ENCODE measurements around the gene MYOZ2.
A peak's percentile ranks its signal among the peaks of the same experiment; 100 is the strongest.

MYOZ2 gene

GRCh38 chr4:119212964-119213606 lies 77.5 kb downstream of the MYOZ2 start:
- H3K4me3 ChIP-seq (ENCODE audit: low read depth, low read length) = peak overlapping the region; percentile 57
- peak; percentile 74 for DNase-seq (ENCODE audit: low read depth)
- TF ChIP-seq CTCF (IDR thresholded peaks at IDR 0.05; ENCODE audit: control insufficient read depth, extremely low read depth, insufficient read depth) = peak; percentile 75

DNA sequence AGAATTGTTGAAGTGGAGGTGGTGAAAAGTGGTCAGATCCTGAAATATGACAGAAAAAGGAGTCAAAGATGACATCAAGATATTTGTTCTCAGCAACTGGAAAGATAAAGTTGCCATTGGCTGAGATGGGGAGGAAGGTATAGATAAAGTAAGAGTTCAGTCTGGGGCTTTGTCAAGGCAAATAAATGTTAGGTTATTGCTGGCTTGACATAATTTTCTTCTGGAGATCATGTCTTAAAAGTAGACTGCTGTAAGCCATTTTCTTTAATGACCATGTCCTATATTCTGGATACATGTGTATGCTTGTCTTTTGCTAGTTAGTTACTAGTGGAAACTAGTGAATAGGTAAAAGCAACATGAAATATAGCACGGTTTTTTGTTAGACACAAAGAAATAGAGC lies 82.5 kb downstream of the MYOZ2 start:
- TF ChIP-seq CTCF (IDR thresholded peaks at IDR 0.05; ENCODE audit: control insufficient read depth, extremely low read depth, insufficient read depth) = no peak
- DNase-seq (ENCODE audit: low read depth) = no peak
- no peak overlapping the region for H3K4me3 ChIP-seq (ENCODE audit: low read depth, low read length)

DNA sequence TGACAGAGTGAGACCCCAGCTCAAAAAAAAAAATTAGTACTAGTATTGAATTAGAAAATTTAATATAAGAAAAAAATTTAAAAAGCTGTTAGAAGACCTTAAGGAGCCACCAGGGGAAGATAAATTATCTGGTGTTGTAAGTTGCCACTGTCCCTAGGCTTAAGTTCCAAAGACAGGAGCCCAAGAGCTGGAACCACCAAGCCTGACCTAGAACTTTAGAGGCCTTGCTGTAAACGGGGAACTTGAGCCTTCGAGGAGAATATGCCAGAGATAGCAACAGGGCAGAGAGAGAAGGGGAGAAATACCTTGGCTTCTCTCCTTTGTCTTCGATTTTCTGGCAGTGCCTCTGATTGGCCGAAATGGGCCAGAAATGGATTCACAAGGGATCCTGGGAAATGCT lies 85.8 kb downstream of the MYOZ2 start:
- no peak for TF ChIP-seq CTCF (IDR thresholded peaks at IDR 0.05; ENCODE audit: control insufficient read depth, extremely low read depth, insufficient read depth)
- DNase-seq (ENCODE audit: low read depth) = no peak
- no peak overlapping the region for H3K4me3 ChIP-seq (ENCODE audit: low read depth, low read length)

GRCh38 chr4:119227690-119228089 lies 92.1 kb downstream of the MYOZ2 start:
- no peak for DNase-seq (ENCODE audit: low read depth)
- TF ChIP-seq CTCF (IDR thresholded peaks at IDR 0.05; ENCODE audit: control insufficient read depth, extremely low read depth, insufficient read depth) = no peak
- no peak overlapping the region for H3K4me3 ChIP-seq (ENCODE audit: low read depth, low read length)

- TF ChIP-seq CTCF (IDR thresholded peaks at IDR 0.05; ENCODE audit: control insufficient read depth, extremely low read depth, insufficient read depth) = no peak
- no peak overlapping the region for H3K4me3 ChIP-seq (ENCODE audit: low read depth, low read length)
- no peak for DNase-seq (ENCODE audit: low read depth)
These were observed 92.8 kb downstream of the MYOZ2 start for GRCh38 chr4:119228406-119228805.

DNA sequence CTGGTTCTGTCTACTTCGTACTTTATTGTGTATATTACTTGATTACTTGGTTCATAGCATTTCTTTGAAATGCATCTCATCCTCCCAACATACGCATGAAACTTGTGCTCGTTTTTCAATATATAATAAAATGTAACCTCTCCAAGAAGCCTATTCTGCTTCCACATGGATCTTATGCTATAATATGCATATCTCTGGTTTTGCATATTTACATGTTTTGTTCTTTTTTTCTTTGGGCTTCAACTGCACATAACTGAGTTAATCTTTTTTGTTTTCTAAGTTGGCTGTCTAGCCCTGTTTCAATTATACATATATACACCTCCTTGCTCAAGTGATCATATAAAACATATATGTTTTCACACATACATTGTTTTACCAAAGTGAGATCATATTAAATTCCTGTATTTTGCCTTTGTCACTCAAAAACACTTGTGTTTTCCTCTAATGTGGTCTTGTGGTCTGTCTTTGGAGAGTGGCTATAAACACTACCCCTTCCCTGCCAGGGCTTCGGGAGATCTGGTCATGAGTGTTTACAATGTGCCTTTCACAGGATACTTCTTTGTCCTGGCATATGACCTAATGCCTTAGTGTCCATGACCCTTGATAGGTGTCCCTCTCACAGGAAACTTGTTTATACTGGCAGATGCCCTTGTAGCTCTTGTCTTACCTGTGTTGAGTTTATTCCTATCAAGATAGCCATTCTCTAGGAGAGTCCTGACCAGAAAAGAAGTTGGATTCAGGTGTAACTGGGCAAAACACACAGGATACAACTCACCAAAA lies 94.5 kb downstream of the MYOZ2 start:
- no peak for TF ChIP-seq CTCF (IDR thresholded peaks at IDR 0.05; ENCODE audit: control insufficient read depth, extremely low read depth, insufficient read depth)
- no peak overlapping the region for H3K4me3 ChIP-seq (ENCODE audit: low read depth, low read length)
- no peak for DNase-seq (ENCODE audit: low read depth)

All from LNCaP clone FGC (cell line).